Posterior vena cava (tissue), 2 donors: ENCODE data around the gene PCGF1. TPM values are rescaled to one million over a fixed set of nuclear protein-coding genes. Genes with fewer than 3 reads are reported as not detected.

Experiments used
- DNase-seq: peaks from one replicate; pipeline ENCODE4 v3.0.0-alpha.2; 2020; ENCODE audit warnings: low spot score
- intact Hi-C, 2 donors: fragments of 100-400 bp; cut with DNase I; formaldehyde crosslinking; loops; one replicate each; pipeline versions ENCODE4 v1.14.1 to v1.14.2; 2022 to 2023
- total RNA-seq, 2 donors: library from RNA; stranded (reverse); fragmentation: NEBNext Ultra II Directional; extraction: Animal tissue kit (Norgen Biotek cat#: 25700); gene quantifications; one replicate each; pipeline ENCODE4 v1.2.1, GENCODE V29; 2021
- donor health status: DM: yes; HTN: yes; CAD: no.
- donor health status: DM: yes; HTN: yes; CAD: no.

The PCGF1 gene
- total RNA-seq, 2 donors from 2014 or later, result 21.6 to 23.6 TPM

DNA sequence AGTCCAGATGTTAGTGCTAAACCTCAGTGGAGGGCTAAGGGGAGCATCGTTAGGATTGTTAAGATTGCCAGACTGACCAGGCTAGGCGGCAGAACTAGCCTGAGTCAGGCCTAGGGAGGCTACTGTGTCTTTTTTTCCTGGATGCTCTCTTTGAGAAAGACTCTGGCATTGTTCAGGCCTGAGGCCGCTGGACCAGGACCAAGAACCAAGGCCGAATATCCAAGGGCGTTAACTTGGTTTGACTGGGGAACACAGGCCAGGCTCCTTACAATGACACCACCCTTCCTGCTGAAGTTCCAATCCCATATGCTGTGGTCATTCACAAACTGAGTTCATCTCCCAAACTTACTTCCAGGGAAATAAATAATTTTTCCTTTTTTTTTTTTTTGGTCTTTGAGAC lies 32.8 kb upstream of the PCGF1 start:
- peak; percentile 94 for DNase-seq
- intact Hi-C loops, result no loop called here

DNA sequence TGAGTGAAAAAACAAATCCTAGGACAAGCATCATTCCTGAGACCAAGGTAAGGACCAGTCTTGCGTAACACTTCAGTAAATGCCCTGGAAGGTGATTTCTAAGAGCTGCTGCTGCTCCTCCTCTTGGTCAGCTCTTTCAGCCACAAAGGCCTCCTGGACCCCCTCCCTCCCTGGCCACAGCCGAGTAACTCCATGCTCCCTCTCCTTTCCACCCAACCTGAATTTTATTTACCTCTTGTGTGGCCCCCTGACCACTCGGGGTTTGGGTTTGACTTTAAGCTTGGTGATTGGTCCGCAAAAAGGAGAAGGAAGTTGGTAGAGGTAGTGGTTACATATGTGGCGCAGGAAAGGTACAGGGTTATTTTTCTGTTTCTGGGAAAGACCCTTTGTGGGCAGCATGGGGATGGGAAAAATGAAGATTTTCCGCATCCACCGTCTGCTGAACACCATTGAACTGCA lies 31.4 kb upstream of the PCGF1 start:
- DNase-seq, result no peak
- intact Hi-C loops, result no loop called here

DNA sequence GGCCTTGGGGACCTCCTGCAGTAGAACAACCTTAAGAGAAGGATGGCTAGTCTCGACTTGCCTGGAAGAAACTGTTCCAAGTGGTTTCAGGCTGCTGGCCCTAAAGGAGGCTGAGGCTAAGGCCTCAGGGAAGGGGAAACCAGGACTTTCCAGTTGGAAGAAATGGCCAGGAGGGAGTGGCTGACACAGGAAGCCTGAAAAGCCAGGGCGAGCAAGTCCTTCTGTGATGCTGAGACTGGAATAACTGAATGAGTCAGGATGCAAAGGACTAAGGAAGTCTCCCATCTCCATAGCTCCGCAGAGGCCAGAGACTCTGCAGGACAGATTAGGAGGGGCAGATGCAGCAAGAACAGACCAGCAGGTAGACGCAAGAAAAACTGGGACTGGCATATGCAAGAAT lies 29.6 kb upstream of the PCGF1 start:
- intact Hi-C loops, result no loop called here
- DNase-seq, result no peak

DNA sequence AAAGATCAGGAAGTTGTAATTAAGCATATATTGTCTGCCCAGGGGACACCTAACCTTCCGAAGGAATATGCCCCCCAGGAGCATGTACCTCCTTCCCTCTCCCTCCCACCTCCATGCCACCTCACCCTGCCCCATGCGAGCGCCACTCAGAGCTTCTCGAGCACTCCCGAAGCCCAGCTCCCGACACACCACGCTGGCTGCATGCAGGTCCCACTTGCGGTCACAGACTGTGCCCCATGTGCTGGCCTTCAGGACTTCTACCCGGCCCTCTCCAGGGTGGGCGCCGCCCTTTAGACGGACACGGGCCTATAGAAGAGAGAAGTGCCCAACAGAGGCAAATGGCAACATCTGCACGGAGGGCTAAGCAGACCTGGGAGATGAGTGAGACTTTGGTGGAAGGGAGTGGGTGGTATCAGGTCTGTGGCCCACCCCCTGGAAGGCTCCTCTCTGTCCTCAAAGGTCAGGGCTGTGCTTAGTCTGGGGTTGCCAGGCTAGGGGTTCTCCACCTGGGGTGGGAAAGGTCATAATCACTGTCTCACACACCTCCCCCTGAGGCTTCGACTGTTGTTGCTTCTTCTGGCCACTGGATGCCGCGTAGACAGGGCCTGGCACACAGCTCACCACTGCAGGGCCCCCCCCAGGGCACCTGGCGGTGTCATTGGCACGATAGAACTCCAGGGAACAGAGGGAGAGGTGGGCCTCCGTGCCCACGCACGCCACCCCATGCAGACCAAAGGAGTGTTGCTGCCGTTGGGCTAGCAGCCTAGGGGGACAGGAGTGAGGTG lies 28.9 kb upstream of the PCGF1 start:
- no peak for DNase-seq
- intact Hi-C loops, result no loop called here

DNA sequence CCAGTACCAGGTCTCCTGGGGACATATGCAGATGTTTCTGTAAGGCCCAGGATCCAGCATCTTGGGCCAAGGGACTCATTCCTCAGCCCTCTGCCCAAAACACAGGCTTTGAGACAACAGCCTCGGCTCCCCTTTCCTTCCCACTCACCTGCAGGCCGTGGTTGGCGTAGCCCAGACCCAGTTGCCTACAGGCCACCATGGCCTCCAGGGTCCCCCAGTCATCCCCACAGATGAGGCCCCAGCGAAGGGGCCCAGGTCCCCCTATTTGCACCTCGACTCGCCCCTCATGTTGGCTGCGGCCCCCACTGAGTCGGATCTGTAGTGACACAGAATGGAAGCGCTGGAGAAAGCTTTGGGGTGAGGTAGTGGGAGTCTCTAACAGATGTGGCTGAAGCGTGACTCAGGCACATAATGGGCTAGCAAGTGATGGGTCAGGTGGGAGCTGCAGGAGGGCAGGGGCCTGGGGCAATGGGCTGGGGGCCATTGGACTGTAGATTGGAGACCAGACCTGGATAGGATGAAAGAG lies 28.0 kb upstream of the PCGF1 start:
- no peak for DNase-seq
- intact Hi-C loops, result no loop called here

DNA sequence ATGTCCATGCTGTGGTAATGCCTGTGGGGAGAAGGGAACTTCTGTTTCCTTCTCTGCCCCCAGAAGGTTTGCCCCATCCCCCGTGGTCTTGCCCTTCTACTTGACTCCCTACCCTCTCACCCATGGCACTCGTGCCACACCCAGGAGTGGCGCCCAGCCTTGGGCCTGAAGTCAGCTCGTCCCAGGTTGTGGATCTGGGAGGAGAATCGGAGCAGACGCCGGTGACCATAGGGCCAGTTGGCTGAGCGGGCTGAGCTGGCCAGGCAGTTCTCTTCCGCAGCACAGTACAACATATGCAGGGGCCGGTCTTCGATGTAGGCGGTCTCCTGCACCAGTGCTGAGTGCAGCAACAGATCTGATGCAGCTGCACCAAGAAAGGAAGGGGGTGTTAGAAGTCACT lies 26.9 kb upstream of the PCGF1 start:
- DNase-seq, result no peak
- intact Hi-C loops, result no loop called here

DNA sequence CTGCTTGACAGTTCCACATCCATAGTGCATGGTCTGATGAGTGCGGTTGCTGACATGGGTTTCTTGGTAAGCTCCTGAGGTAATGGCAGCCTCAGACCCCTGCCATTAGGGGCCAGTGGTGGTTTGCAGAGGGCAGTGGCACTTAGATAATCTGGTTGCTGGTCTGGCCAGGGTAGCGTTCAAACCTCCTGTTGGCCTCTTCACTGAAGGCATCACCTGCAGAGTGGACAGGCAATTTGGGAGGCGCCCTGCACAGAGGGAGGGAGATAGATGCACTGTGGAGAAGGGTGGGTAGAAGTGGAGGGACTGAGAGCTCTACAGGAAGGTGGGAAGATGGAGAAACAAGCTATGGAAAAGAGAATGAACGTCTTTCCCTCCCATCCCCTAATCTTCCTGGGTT lies 26.0 kb upstream of the PCGF1 start:
- no peak for DNase-seq
- intact Hi-C loops, result no loop called here

DNA sequence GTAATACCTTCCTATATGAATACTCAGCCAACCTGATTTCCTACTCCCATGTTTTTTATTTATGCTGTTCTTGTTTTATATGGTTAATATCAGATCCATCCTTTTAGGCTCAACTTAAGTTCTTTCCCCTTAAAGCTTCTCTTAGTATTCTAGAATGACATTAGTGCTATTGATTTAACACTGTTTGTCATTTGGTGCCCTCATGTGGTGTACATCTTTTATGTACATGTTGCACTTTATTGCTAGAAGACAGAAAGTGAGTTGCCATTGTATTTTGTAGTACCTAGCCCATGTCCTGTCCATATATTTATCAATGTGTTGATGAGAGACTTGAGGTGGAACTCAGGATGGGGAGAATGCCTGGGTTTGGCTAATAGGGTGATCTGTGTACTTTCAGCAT lies 24.7 kb upstream of the PCGF1 start:
- intact Hi-C loops, result no loop called here
- DNase-seq, result no peak

DNA sequence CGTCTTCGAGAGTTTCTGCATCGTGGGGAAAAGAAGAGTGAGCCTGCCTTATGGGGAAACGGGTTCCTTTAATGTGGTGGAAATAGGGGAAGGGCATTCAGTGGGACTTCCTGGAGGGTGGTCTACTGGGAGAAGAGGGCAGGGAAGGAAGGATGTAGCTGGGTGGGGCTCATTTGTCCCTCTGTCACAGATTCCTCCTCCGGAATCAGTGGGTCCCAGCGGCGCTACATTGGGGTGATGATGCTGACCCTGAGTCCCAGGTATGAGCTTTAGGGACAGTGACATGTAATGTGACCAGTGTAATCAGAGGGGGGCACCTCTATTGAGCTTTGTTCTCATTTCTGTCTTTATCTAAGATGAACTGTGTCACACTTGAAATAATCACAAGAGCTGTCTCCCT lies 24.2 kb upstream of the PCGF1 start:
- intact Hi-C loops, result no loop called here
- no peak for DNase-seq

DNA sequence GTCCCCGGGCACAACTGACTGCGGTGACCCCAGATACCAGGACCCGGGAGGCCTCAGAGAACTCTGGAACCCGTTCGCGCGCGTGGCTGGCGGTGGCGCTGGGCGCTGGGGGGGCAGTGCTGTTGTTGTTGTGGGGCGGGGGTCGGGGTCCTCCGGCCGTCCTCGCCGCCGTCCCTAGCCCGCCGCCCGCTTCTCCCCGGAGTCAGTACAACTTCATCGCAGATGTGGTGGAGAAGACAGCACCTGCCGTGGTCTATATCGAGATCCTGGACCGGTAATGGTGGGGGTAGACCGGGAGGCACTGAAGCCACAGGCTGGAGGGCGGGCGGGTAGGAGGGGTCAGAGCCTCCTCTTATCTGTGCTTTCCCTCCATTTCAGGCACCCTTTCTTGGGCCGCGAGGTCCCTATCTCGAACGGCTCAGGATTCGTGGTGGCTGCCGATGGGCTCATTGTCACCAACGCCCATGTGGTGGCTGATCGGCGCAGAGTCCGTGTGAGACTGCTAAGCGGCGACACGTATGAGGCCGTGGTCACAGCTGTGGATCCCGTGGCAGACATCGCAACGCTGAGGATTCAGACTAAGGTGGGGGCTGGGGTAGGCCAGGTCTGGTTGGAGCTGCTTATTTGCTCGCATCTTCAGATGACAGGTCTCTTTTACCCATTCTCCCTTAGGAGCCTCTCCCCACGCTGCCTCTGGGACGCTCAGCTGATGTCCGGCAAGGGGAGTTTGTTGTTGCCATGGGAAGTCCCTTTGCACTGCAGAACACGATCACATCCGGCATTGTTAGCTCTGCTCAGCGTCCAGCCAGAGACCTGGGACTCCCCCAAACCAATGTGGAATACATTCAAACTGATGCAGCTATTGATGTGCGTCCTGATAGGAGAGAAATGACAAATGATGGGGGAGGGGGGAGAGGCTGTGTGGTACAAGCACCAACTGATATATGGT lies 23.0 kb upstream of the PCGF1 start:
- intact Hi-C loops, result no loop called here
- DNase-seq, result peak; percentile 88

DNA sequence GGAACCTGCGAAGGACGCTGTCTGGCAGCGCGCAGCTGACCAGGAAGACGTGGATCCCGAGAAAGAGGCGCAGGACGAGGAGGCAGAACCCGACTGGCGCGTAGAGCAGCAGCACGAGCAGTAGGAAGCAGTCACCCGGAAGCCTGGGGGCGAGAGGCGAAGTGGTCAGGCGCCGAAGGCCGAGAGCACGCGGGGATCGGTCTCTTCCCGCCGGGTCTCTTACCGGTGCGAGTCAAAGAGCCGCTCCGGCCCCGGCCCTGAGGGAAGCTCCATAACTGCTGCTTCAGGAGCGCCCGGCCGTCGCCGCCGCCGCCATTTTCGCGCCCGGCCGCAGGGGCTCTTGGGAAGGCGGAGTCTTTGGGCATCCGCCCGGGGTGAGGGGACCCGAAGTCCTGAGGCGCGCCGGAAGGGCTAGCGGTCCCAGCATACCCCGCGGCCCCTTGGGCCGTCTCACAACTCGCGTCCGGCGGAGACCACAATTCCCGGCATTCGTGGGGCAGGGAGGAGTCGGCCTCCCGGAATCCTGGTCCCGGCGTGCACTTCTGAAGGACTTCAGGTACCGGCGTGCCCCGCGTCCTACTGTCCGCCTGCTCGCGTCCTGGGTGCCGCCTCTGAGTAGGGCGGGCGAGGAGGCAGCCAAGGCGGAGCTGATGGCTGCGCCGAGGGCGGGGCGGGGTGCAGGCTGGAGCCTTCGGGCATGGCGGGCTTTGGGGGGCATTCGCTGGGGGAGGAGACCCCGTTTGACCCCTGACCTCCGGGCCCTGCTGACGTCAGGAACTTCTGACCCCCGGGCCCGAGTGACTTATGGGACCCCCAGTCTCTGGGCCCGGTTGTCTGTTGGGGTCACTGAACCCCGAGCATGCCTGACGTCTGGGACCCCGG lies 22.1 kb upstream of the PCGF1 start, which contains the start of the genes AUP1 and HTRA2:
AUP1 (minus strand) TSS at position 350 of the 882 bp plus-strand sequence; CDS start at position 273, 77 bp downstream.
HTRA2 (plus strand) TSS at position 577 of the 882 bp plus-strand sequence; CDS start at position 651, 74 bp downstream.
- peak; percentile 100 for DNase-seq
- intact Hi-C loops, result no loop called here

DNA sequence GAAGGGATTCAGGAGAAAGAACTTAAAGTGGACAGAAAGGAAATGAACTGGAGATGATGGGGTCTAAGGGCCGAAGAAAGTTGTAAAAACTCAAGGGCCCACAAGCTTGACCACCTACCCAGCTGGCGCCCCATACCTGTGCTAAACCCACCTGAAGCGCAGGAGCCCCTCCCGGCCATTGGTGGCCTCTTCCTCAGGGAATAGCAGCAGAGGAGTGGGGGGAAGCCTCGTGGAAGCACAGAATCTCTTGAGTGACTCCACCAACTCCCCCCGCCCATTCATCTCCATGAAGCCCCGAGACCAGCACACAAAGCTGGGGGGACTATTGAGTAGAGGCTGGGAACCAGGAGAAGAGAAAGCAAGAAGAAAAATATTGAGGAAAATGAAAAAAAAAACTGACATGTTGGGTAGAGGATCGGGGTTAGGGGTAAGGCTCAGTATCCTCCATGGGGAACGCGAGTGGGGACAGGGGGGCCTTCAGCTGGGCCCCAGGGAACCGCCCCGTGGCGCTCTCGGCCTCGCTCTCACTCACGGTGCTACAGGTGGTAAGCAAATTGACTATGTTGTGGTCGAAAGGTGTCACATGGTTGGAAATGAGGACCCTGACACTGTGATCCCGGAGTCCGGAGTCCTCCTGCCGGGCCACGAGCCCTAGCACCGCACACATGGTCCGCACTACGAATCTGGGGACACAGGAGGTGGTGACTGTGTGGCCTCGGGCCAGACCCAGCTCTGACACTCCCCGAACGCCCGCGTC lies 21.3 kb upstream of the PCGF1 start:
- DNase-seq, result no peak
- intact Hi-C loops, result no loop called here

DNA sequence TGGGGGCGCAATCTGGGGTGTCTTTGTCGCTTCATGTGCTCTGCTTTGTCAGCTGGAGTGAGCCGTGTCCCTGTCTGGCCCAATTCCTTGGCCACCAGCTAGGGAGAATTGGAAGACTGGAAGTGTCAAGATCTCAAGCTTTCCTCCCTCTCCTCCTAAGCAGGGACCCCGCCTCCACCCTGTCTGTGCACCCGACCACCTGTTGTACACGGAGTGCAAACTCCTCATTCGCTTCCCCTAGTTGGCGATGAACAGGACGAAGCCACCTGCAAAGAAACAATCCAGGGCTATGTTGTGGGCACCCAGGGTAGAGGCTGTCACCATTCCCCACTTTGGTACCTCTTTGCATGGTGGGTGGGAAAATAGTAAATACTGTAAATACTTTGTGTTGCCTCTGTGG lies 20.2 kb upstream of the PCGF1 start:
- intact Hi-C loops, result no loop called here
- DNase-seq, result no peak

DNA sequence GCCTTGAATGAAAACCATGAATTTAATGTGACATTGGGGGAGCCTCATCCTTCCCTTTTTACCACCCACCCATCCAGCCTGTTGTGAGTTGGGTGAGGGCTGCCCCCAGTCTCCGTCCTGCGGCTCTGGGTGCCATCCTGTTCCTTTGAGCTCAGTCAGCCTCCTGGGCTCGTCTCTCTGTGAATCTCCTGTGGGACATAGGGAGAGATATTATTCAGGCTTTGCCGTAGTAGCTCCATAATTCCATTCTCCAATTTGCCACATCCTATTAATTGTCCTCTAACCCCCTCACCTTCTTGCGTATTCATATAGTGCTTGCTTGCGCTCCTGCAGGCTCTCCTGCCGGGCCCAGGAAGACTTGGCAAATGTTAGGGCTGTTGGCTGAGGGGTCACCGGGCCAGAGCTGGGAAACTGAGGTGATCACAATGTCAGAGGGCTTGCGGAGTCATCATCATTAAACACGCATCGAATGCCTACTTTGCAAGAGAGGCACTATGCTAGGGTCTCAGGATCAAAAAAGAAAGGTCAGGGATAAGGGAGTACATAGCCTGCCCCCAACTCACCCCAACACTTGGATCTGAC lies 19.2 kb upstream of the PCGF1 start:
- no peak for DNase-seq
- intact Hi-C loops, result no loop called here

DNA sequence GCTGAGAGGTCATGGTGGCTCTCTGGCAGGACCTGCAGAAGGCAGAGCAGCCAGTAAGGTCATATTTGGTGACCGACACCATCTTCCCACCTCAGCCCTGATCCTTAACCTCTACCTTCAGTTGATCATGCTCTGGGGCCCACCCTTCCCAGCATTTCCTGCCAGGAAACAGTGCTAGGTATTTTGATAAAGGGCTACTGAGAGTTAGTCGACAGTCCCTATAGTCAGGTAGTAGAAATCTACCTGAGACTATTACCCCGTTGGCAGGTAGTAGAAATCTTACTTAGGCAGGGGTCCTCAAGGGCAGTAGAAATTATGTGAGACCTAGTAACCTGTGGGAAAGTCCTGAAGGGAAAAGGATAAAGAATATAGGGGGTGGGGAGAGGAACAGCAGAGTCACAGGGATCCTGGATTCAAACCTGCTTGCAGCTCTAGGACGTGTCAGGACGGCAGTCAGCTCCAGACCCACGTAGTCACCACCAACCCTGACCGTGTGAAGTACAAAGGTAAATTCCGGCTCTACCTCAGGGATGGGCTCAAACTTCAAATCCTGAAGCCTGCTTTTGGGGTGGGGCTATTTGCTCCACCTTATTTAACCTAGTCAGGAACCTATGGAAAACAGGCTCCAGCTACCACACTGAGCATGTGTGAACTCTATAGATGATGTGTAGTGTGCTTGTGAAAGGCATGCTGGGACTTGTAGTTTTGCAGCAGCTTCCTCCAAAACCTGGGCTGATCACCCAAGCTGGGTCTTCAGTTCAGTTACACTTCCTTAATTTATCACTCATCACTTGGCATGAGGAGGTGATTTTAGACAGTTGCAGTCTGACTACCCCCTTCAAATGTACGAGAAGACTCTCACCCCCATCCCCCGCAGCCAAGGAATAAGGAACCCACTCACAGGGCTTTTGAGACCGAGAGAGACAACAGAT lies 18.5 kb upstream of the PCGF1 start, which contains the start of gene DQX1:
DQX1 (minus strand) TSS at position 515 of the 932 bp plus-strand sequence; CDS start at position 13, 502 bp downstream.
- peak; percentile 38 for DNase-seq
- intact Hi-C loops, result no loop called here

DNA sequence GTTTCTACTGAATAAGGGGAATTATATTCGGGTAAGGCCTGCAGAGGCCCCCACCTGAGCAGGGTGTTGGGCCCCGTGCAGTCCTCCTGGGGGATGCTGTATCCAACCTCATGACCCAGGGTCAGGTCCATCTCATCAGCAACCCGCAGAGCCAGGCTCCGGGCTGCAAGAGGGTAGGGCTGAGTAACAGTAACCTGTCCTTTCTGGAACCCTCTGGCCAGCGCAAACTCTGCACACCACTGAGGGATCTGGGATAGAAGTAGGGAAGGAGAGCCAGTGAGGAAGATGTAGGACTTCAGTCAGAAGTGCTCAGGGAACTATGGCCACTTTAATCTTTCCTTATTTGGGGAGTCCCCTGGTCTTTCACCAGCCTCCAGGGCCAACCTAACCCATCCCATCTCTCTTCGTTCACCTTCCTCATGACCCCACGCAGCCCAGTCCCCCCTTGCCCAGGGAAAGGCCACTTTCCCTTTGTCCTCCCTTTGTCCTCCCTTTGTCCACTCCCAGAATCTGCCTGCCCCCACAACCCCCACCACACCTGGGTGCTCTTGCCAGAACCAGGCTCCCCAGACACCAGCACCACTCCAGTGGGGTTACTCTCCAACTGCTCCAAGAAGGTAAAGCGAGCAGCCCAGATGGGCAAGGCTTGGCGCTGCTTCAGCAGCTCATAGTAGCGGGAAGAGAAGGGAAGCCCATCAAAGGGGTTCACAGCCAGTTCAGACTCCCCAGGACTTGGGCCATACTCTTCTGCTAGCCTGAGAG lies 17.6 kb upstream of the PCGF1 start:
- DNase-seq, result no peak
- intact Hi-C loops, result no loop called here
